HepG2 (cell line): ENCODE results near the gene GLDC. TPM values are rescaled to one million over a fixed set of nuclear protein-coding genes. Genes with fewer than 3 reads are reported as not detected.

Source experiments
- ATAC-seq: fragments of 200-7000 bp; cut with Tn5 transposase; 3 replicates; pipeline ENCODE4 v1.9.1; 2020; ENCODE audit warnings: mild to moderate bottlenecking, moderate library complexity
- BruUV-seq: library from RNA; stranded (reverse); fragments of 400-500 nt; replicated peaks from 2 replicates; lab custom pipeline; 2021; lab: Mats Ljungman, UMichigan
- CTCF ChIA-PET: fragments of 300-600 bp; formaldehyde crosslinking; extraction: SDS; loops from one replicate; lab custom pipeline; 2021; ENCODE audit warnings: low total read pairs, inconsistent platforms, low intra/inter-chr PET ratio; lab: Yijun Ruan, JAX
- POLR2A ChIA-PET: fragments of 350-600 bp; sonication (Branson Sonifier 250); formaldehyde crosslinking; loops from one replicate; lab custom pipeline; 2020; ENCODE audit warnings: antibody characterized with exemption, inconsistent platforms; lab: Yijun Ruan, JAX
- DNase-seq: peaks from one replicate; pipeline ENCODE4 v3.0.0-alpha.2; 2015; ENCODE audit warnings: low spot score
- FAIRE-seq: peaks from 3 replicates; lab custom pipeline; 2011; peaks lifted over from hg19 to GRCh38; lab: Jason Lieb, UNC
- H2AFZ ChIP-seq: one replicate; pipeline ENCODE4 v1.6.1; 2011; ENCODE audit warnings: low read length, inconsistent platforms
- H3K27ac ChIP-seq: fragments of 300-600 bp; 3 replicates; pipeline ENCODE4 v1.8.0; 2011; ENCODE audit warnings: mixed run types, mild to moderate bottlenecking, mixed read lengths, low read length, inconsistent platforms; ENCODE audit not compliant: insufficient read depth; ENCODE audit errors: extremely low read length
- H3K27me3 ChIP-seq, 2 experiments: fragments of 200-600 bp in 1 of 2; 2 replicates in 1 of 2; 3 replicates in 1 of 2; pipeline versions ENCODE4 v1.6.0 to v1.8.0; 2011; ENCODE audit warnings: low read length in 2 of 2, mild to moderate bottlenecking in 2 of 2, moderate library complexity in 2 of 2, inconsistent platforms in 1 of 2; ENCODE audit not compliant: insufficient read depth in 2 of 2, control insufficient read depth in 1 of 2
- H3K36me3 ChIP-seq, 2 experiments: fragments of 200-600 bp in 1 of 2; replicated peaks in 1 of 2; 2 replicates in 1 of 2; 3 replicates in 1 of 2; pipeline versions ENCODE4 v1.5.1 to v1.8.0; 2011; ENCODE audit warnings: low read length in 2 of 2, inconsistent platforms in 1 of 2; ENCODE audit not compliant: insufficient read depth in 2 of 2, control insufficient read depth in 1 of 2
- H3K4me1 ChIP-seq: 2 replicates; pipeline ENCODE4 v1.5.1; 2012; ENCODE audit warnings: low read length, inconsistent platforms; ENCODE audit not compliant: insufficient read depth
- H3K4me2 ChIP-seq: 2 replicates; pipeline ENCODE4 v1.6.0; 2011; ENCODE audit warnings: low read depth, low read length, inconsistent platforms
- H3K4me3 ChIP-seq, 3 experiments: fragments of 200-600 bp in 1 of 3; sonication (generic), shearing (Covaris generic) in 1 of 3; replicated peaks in 1 of 3; 2 replicates each; pipeline ENCODE4 v1.5.1; 2011 to 2016; ENCODE audit warnings: low read length in 3 of 3, inconsistent platforms in 2 of 3, low read depth in 2 of 3, mild to moderate bottlenecking in 2 of 3, control low read depth in 1 of 3, mixed read lengths in 1 of 3; ENCODE audit not compliant: insufficient read depth in 1 of 3
- H3K79me2 ChIP-seq: one replicate; pipeline ENCODE4 v1.6.1; 2011; ENCODE audit warnings: low read length, inconsistent platforms; ENCODE audit not compliant: insufficient read depth
- H3K9ac ChIP-seq: 2 replicates; pipeline ENCODE4 v1.6.0; 2011; ENCODE audit warnings: mild to moderate bottlenecking, low read depth, low read length, inconsistent platforms; ENCODE audit not compliant: insufficient read depth
- H3K9me3 ChIP-seq: 2 replicates; pipeline ENCODE4 v1.5.1; 2012; ENCODE audit warnings: mild to moderate bottlenecking, low read length
- H4K20me1 ChIP-seq: 2 replicates; pipeline ENCODE4 v1.6.0; 2011; ENCODE audit warnings: inconsistent platforms, mild to moderate bottlenecking, low read length, moderate library complexity; ENCODE audit not compliant: insufficient read depth
- JARID2 ChIP-seq: sonication (generic); formaldehyde crosslinking; IDR thresholded peaks from 2 replicates; pipeline ENCODE4 v1.8.1; 2023; ENCODE audit warnings: missing genetic modification reagents, inconsistent platforms; ENCODE audit not compliant: insufficient replicate concordance
- MIXL1 ChIP-seq: IDR thresholded peaks from 2 replicates; pipeline ENCODE4 v1.6.1; 2016
- NCOA2 ChIP-seq: sonication (generic); formaldehyde crosslinking; IDR thresholded peaks from 2 replicates; pipeline ENCODE4 v1.8.0; 2022; ENCODE audit warnings: inconsistent platforms
- TRIM24 ChIP-seq: sonication (generic); formaldehyde crosslinking; IDR thresholded peaks from 2 replicates; pipeline ENCODE4 v1.8.0; 2022; ENCODE audit warnings: mild to moderate bottlenecking, missing genetic modification reagents
- ZBTB2 ChIP-seq: sonication (generic); formaldehyde crosslinking; IDR thresholded peaks from 2 replicates; pipeline ENCODE4 v1.8.0; 2022; ENCODE audit warnings: low read depth, missing genetic modification reagents
- ZNF101 ChIP-seq: sonication (generic); formaldehyde crosslinking; IDR thresholded peaks from 2 replicates; pipeline ENCODE4 v1.4.0; 2020; ENCODE audit warnings: mild to moderate bottlenecking, low read depth, missing genetic modification reagents, borderline replicate concordance
- ZNF33A ChIP-seq: sonication (generic); formaldehyde crosslinking; IDR thresholded peaks from 2 replicates; pipeline ENCODE4 v1.5.1; 2020; ENCODE audit warnings: missing genetic modification reagents, mild to moderate bottlenecking, moderate library complexity, borderline replicate concordance
- ZNF496 ChIP-seq: sonication (generic); formaldehyde crosslinking; IDR thresholded peaks from 2 replicates; pipeline ENCODE4 v1.8.1; 2023; ENCODE audit warnings: mild to moderate bottlenecking, moderate library complexity, missing genetic modification reagents; ENCODE audit not compliant: insufficient replicate concordance
- ZNF552 ChIP-seq: sonication (generic); formaldehyde crosslinking; IDR thresholded peaks from 2 replicates; pipeline ENCODE4 v1.9.0; 2022; ENCODE audit warnings: missing genetic modification reagents, mild to moderate bottlenecking, borderline replicate concordance
- WGBS: methylation state at CpG from one replicate; pipeline ENCODE4 v1.1.6; 2017; ENCODE audit warnings: low lambda C conversion rate; 5-methylcytosine and 5-hydroxymethylcytosine counted together
- in situ Hi-C: cut with HindIII; loops from 2 replicates; pipeline ENCODE4 v1.10.0; 2017; ENCODE audit warnings: low pct_unique_long_range_greater_than_20kb; ENCODE audit not compliant: extremely low pct_ligation_motif_present
- intact Hi-C: fragments of 100-400 bp; cut with micrococcal nuclease; formaldehyde crosslinking; loops from one replicate; pipeline ENCODE4 v1.10.0; 2022; ENCODE audit not compliant: unreplicated experiment
- polyA plus RNA-seq, 8 experiments: library from polyadenylated mRNA; depleted of rRNA in 3 of 8; stranded (reverse) in 7 of 8; unstranded in 1 of 8; fragments of >200 nt; fragmentation: Illumina TruSeq in 4 of 8; extraction: Trizol in 4 of 8; gene quantifications; 2 replicates each; pipeline versions ENCODE4 v1.2.1 to v1.2.3, GENCODE V29; 2011 to 2016; ENCODE audit warnings: low read depth in 4 of 8, missing spikeins in 1 of 8, mixed read lengths in 1 of 8; ENCODE audit not compliant: insufficient read depth in 1 of 8
- total RNA-seq, 5 experiments: library from RNA; depleted of rRNA; stranded (reverse); fragments of >200 nt; fragmentation: Illumina TruSeq; extraction: Trizol; gene quantifications; 2 replicates each; pipeline ENCODE4 v1.2.3, GENCODE V29; 2016; ENCODE audit warnings: low read depth in 1 of 5
- TF ChIP-seq, protein P1 (sequence below): sonication (generic); formaldehyde crosslinking; IDR thresholded peaks from 2 replicates; pipeline ENCODE4 v1.4.0; 2020; ENCODE audit warnings: mild to moderate bottlenecking, missing genetic modification reagents
- TF ChIP-seq, protein P2 (sequence below): sonication (generic); formaldehyde crosslinking; IDR thresholded peaks from 2 replicates; pipeline ENCODE4; 2020; ENCODE audit warnings: missing genetic modification reagents, mild to moderate bottlenecking, borderline replicate concordance

GLDC gene
- total and polyA plus RNA-seq, 2 of the 13 experiments (the other 11 are each of a cell fraction or from before 2014, with no cell fraction given), result 59.3 to 115 TPM

GRCh38 chr9:6490863-6491262, 154.7 kb downstream of the GLDC start:
- H3K4me3 ChIP-seq, result no peak overlapping the region
- no peak overlapping the region for H3K27ac ChIP-seq
- ChIA-PET POLR2A (no interaction called here), CTCF (no interaction called here)
- FAIRE-seq (no peak), ATAC-seq (no peak), DNase-seq (no peak)
- H3K27me3 ChIP-seq, result no peaks in the 10 kb centered on the region
- H3K79me2 ChIP-seq, result peaks cover 9% of the 10 kb centered on the region
- no TSS peak for BruUV-seq
- peaks cover 12% of the 10 kb centered on the region; the same call in 1 of the 2 replicates for H3K4me1 ChIP-seq
- intact Hi-C loops, result loop anchor here (10.0 kb wide), 1 partner anchor 136 kb away; no protein-coding TSS in a partner anchor
- in situ Hi-C loops, result no loop called here
- TF ChIP-seq NCOA2, result no peak
- no peak for TF ChIP-seq ZNF552 (CRISPR knock-in tag)
- TF ChIP-seq TRIM24, result no peak
- no peak for TF ChIP-seq ZNF33A (CRISPR knock-in tag)
- TF ChIP-seq ZNF101 (CRISPR knock-in tag), result no peak
- TF ChIP-seq, protein P1, sequence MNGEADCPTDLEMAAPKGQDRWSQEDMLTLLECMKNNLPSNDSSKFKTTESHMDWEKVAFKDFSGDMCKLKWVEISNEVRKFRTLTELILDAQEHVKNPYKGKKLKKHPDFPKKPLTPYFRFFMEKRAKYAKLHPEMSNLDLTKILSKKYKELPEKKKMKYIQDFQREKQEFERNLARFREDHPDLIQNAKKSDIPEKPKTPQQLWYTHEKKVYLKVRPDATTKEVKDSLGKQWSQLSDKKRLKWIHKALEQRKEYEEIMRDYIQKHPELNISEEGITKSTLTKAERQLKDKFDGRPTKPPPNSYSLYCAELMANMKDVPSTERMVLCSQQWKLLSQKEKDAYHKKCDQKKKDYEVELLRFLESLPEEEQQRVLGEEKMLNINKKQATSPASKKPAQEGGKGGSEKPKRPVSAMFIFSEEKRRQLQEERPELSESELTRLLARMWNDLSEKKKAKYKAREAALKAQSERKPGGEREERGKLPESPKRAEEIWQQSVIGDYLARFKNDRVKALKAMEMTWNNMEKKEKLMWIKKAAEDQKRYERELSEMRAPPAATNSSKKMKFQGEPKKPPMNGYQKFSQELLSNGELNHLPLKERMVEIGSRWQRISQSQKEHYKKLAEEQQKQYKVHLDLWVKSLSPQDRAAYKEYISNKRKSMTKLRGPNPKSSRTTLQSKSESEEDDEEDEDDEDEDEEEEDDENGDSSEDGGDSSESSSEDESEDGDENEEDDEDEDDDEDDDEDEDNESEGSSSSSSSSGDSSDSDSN, result no peak
- no peak for TF ChIP-seq ZNF496 (CRISPR knock-in tag)
- TF ChIP-seq ZBTB2, result no peak
- TF ChIP-seq MIXL1 (CRISPR knock-in tag), result no peak
- TF ChIP-seq JARID2 (CRISPR knock-in tag), result no peak
- TF ChIP-seq, protein P2, sequence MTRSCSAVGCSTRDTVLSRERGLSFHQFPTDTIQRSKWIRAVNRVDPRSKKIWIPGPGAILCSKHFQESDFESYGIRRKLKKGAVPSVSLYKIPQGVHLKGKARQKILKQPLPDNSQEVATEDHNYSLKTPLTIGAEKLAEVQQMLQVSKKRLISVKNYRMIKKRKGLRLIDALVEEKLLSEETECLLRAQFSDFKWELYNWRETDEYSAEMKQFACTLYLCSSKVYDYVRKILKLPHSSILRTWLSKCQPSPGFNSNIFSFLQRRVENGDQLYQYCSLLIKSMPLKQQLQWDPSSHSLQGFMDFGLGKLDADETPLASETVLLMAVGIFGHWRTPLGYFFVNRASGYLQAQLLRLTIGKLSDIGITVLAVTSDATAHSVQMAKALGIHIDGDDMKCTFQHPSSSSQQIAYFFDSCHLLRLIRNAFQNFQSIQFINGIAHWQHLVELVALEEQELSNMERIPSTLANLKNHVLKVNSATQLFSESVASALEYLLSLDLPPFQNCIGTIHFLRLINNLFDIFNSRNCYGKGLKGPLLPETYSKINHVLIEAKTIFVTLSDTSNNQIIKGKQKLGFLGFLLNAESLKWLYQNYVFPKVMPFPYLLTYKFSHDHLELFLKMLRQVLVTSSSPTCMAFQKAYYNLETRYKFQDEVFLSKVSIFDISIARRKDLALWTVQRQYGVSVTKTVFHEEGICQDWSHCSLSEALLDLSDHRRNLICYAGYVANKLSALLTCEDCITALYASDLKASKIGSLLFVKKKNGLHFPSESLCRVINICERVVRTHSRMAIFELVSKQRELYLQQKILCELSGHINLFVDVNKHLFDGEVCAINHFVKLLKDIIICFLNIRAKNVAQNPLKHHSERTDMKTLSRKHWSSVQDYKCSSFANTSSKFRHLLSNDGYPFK (CRISPR knock-in tag), result no peak
- peaks cover 12 to 40% of the 10 kb centered on the region in 2 experiments for H3K36me3 ChIP-seq
- H2AFZ ChIP-seq, result no peak overlapping the region
- no peaks in the 10 kb centered on the region for H4K20me1 ChIP-seq
- H3K9me3 ChIP-seq, result no peaks in the 10 kb centered on the region
- no peak overlapping the region for H3K4me2 ChIP-seq
- 91% methylated on average over 2 of the region's 2 CpGs for WGBS
- no peak overlapping the region for H3K9ac ChIP-seq
